ENCODE measurements around the gene PMIS2.
"Not testable (repeated sequence)": the region's sequence is repeated elsewhere in the genome, so short reads cannot be mapped to it uniquely, and the experiment has no call there.

PMIS2 gene

DNA sequence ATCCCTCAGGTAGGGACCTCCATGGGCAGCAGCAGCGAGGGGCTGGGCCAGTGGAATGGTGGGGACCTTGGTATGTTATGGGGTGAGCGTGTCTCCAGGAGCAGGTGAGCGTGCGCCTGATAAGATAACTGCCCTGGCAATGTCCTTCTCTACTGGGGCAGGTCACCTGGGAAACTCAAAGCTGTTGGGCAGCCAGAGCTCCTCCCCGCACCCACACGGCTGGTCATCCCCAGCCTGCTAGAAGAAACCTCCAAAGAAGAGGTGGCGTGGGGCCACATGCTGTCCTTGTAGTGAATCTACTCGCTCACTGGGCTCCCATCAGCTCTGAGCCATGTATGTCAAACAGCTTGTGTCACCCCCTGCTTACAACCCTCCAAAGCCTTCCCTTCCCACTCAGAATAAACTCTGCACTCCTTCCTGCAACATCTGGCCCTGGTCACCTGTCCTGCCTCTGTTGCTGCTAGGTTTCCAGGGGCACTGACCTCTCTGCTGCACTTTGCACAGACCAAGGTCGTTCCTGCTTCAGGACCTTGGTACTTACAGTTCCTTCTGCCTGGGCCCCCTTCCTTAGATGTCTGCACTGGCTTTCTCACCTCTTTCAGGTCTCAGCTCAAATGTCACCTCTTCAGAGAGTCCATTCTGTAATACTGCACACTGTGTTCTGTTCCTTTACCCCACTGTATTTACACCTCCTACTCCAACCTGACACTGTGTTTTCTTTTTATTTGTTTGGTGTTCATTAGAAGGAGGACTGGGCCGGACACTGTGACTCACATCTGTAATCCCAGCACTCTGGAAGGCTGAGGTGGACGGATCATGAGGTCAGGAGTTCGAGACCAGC lies 20.7 kb upstream of the PMIS2 start:
- H3K36me3 ChIP-seq (ENCODE audit: insufficient read depth, low read length): no peaks in the 10 kb centered on the region
- H3K27me3 ChIP-seq (ENCODE audit: control insufficient read depth in 1 of 2, insufficient read depth in 2 of 2, low read length in 2 of 2): peaks cover 0 to 22% of the 10 kb centered on the region in 2 donors
- no peak overlapping the region for H3K27ac ChIP-seq (ENCODE audit: low read depth, low read length)
- no peak overlapping the region for H3K9ac ChIP-seq (ENCODE audit: low read length)
- no peaks in the 10 kb centered on the region for H3K9me3 ChIP-seq (ENCODE audit: low read length)
- no peak overlapping the region for H3K4me3 ChIP-seq (ENCODE audit: low read depth in 1 of 2, low read length in 2 of 2)
- no peaks in the 10 kb centered on the region for H3K4me1 ChIP-seq (ENCODE audit: insufficient read depth, low read length)

DNA sequence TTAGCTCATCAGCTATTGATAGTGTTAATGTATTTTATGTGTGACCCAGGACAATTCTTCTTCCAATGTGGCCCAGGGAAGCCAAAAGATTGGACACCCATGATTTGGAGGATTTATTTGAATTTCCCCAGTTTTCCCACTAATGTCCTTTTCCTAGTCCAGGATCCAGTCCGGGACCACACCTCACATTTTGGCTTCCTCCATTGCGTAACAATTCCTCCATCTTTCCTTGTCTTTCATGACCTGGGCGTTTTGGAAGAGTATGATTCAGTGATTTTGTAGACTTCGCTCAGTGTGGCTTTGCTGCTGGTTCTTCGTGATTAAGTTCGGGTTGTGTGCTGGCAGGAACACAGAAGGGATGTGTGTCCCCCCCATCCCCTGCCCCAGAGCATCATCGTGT lies 19.2 kb upstream of the PMIS2 start:
- peaks cover 0 to 10% of the 10 kb centered on the region in 2 donors for H3K27me3 ChIP-seq (ENCODE audit: control insufficient read depth in 1 of 2, insufficient read depth in 2 of 2, low read length in 2 of 2)
- H3K9me3 ChIP-seq (ENCODE audit: low read length): no peaks in the 10 kb centered on the region
- H3K9ac ChIP-seq (ENCODE audit: low read length): no peak overlapping the region
- H3K4me1 ChIP-seq (ENCODE audit: insufficient read depth, low read length): no peaks in the 10 kb centered on the region
- no peak overlapping the region for H3K4me3 ChIP-seq (ENCODE audit: low read depth in 1 of 2, low read length in 2 of 2)
- H3K27ac ChIP-seq (ENCODE audit: low read depth, low read length): no peak overlapping the region
- H3K36me3 ChIP-seq (ENCODE audit: insufficient read depth, low read length): no peaks in the 10 kb centered on the region

DNA sequence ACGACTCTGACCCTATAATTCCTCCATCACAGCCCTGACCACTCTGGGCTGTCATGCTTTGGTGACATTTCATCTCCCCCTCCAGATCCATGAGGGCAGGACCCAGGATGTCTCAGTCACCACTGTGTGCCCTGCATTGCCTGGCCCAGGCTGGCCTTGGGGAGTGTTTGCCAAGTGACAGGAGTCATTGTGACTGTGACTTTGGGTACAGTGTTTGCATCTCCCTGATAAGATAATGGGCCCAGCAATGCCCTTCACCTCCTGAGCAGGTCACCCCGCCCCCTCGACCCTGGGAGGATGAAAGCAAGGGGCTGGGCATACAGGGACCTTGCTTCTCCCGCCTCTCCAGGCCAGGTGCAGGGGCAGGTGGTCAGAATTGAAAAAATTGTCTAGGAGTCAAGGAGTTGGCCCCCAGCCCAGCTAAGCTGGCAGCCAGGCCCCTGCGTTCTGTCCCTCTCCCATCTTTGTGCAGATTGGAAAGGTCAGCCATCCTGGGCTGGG lies 16.6 kb upstream of the PMIS2 start:
- Histone ChIP-seq H3K27ac (ENCODE audit: low read depth, low read length) (no peak overlapping the region), H3K4me1 (ENCODE audit: insufficient read depth, low read length) (no peaks in the 10 kb centered on the region), H3K27me3 (ENCODE audit: control insufficient read depth in 1 of 2, insufficient read depth in 2 of 2, low read length in 2 of 2) (peaks cover 0 to 5% of the 10 kb centered on the region in 2 donors), H3K9ac (ENCODE audit: low read length) (no peak overlapping the region), H3K9me3 (ENCODE audit: low read length) (no peaks in the 10 kb centered on the region), H3K36me3 (ENCODE audit: insufficient read depth, low read length) (no peaks in the 10 kb centered on the region), H3K4me3 (ENCODE audit: low read depth in 1 of 2, low read length in 2 of 2) (no peak overlapping the region)

DNA sequence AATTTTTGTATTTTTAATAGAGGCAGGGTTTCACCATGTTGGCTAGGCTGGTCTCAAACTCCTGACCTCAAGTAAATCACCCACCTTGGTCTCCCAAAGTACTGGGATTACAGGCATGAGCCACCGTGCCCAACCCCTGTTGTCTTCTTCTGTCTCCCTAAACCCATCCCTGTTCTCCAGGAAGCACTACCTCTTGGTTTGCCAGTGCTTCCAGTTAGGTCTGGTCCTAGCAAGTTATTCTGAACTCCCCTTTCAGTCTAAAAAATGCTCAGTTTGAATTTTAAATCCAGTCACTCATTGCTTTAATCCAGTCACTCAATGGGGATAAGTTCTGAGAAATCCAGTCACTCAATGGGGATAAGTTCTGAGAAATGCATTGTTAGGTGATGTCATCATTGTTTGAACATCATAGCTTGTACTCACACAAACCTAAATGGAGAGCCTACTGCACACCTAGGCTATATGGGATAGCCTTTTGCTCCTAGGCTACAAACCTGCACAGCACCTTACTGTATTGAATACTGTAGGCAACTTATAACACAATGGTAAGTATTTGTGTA lies 14.5 kb upstream of the PMIS2 start:
- H3K4me1 ChIP-seq (ENCODE audit: insufficient read depth, low read length): no peaks in the 10 kb centered on the region
- peaks cover 4% of the 10 kb centered on the region for H3K9me3 ChIP-seq (ENCODE audit: low read length)
- H3K27me3 ChIP-seq (ENCODE audit: control insufficient read depth in 1 of 2, insufficient read depth in 2 of 2, low read length in 2 of 2): peaks cover 0 to 5% of the 10 kb centered on the region in 2 donors
- no peak overlapping the region for H3K4me3 ChIP-seq (ENCODE audit: low read depth in 1 of 2, low read length in 2 of 2)
- no peak overlapping the region for H3K9ac ChIP-seq (ENCODE audit: low read length)
- H3K36me3 ChIP-seq (ENCODE audit: insufficient read depth, low read length): no peaks in the 10 kb centered on the region
- H3K27ac ChIP-seq (ENCODE audit: low read depth, low read length): no peak overlapping the region

DNA sequence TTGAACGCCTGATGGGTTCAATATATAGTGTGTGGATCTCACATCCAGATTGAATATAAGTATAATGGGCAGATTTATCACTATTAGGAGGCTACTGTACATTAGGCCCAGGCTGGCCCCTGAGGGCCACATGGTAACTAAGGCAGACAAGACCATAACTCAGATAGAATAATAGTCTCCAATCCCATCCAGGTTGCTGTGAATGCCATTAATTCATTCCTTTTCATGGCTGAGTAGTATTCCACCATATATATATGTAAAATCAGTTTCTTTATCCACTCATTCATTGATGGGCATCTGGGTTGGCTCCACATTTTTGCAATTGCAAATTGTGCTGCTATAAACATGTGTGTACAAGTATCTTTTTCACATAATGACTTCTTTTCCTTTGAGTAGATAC lies 8.1 kb upstream of the PMIS2 start:
- Histone ChIP-seq H3K4me3 (ENCODE audit: low read depth in 1 of 2, low read length in 2 of 2) (no peak overlapping the region), H3K27ac (ENCODE audit: low read depth, low read length) (no peak overlapping the region), H3K36me3 (ENCODE audit: insufficient read depth, low read length) (no peaks in the 10 kb centered on the region), H3K27me3 (ENCODE audit: control insufficient read depth in 1 of 2, insufficient read depth in 2 of 2, low read length in 2 of 2) (no peaks in the 10 kb centered on the region), H3K9ac (ENCODE audit: low read length) (no peak overlapping the region), H3K4me1 (ENCODE audit: insufficient read depth, low read length) (no peaks in the 10 kb centered on the region), H3K9me3 (ENCODE audit: low read length) (peaks cover 4% of the 10 kb centered on the region)

DNA sequence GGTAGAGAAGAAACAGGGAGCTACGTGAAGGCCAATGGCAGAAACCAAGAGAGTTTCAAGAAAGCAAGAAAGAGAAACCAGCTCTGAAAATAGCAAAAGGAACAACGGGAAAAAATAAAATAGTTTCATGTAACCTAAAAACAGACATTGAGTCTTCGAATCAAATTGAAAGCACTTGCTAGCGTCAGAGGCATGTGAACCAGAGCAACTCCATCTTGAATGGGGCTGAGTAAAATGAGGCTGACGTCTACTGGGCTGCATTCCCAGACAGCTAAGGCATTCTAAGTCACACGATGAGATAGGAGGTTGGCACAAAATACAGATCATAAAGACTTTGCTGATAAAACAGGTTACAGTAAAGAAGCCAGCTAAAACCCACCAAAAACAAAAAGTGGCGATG lies 7.3 kb upstream of the PMIS2 start:
- no peaks in the 10 kb centered on the region for H3K4me1 ChIP-seq (ENCODE audit: insufficient read depth, low read length)
- H3K27me3 ChIP-seq (ENCODE audit: control insufficient read depth in 1 of 2, insufficient read depth in 2 of 2, low read length in 2 of 2): no peaks in the 10 kb centered on the region
- no peak overlapping the region for H3K9ac ChIP-seq (ENCODE audit: low read length)
- H3K9me3 ChIP-seq (ENCODE audit: low read length): peaks cover 4% of the 10 kb centered on the region
- no peak overlapping the region for H3K4me3 ChIP-seq (ENCODE audit: low read depth in 1 of 2, low read length in 2 of 2)
- no peaks in the 10 kb centered on the region for H3K36me3 ChIP-seq (ENCODE audit: insufficient read depth, low read length)
- no peak overlapping the region for H3K27ac ChIP-seq (ENCODE audit: low read depth, low read length)

DNA sequence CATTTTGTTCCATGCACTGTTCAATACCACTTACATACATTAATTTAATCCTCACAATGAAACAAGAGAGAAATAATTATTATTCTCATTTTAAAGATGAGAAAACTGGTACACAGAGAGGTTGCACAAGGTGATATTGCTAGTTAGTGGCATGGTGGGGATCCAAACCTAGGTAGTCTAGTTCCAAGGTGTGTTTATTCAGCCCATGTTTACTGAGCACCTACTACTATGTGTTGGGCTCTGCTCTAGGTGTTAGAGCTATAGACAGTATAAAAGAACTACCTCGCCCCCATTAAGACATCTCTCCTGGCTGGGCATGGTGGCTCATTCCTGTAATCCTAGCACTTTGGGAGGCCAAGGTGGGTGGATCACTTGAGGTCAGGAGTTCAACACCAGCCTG lies 3.2 kb upstream of the PMIS2 start:
- Histone ChIP-seq H3K27ac (ENCODE audit: low read depth, low read length) (no peak overlapping the region), H3K9me3 (ENCODE audit: low read length) (no peaks in the 10 kb centered on the region), H3K36me3 (ENCODE audit: insufficient read depth, low read length) (no peaks in the 10 kb centered on the region), H3K4me1 (ENCODE audit: insufficient read depth, low read length) (no peaks in the 10 kb centered on the region), H3K27me3 (ENCODE audit: control insufficient read depth in 1 of 2, insufficient read depth in 2 of 2, low read length in 2 of 2) (peaks cover 0 to 4% of the 10 kb centered on the region in 2 donors), H3K4me3 (ENCODE audit: low read depth in 1 of 2, low read length in 2 of 2) (no peak overlapping the region), H3K9ac (ENCODE audit: low read length) (no peak overlapping the region)

DNA sequence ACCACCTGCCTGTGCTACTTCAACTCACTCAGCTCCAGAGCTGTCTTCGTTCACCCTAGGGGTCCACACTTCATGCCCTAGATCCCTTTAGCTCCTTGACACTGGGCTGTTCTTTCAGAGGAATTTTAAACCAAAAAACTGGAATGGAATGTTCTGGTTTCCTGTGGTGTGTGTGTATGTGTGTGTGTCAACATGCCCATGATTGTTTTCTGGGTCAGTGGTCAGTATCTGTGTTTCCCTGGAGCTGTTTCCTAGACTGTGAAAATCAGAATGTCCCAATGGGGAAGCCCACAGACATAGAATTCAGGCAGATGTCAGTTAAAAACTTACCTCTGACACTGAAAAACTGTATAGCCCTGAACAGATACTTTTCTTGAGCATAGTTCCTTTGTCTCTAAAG lies 1.3 kb downstream of the PMIS2 start:
- H3K4me1 ChIP-seq (ENCODE audit: insufficient read depth, low read length): no peaks in the 10 kb centered on the region
- H3K36me3 ChIP-seq (ENCODE audit: insufficient read depth, low read length): no peaks in the 10 kb centered on the region
- H3K4me3 ChIP-seq (ENCODE audit: low read depth in 1 of 2, low read length in 2 of 2): no peak overlapping the region
- peaks cover 0 to 4% of the 10 kb centered on the region in 2 donors for H3K27me3 ChIP-seq (ENCODE audit: control insufficient read depth in 1 of 2, insufficient read depth in 2 of 2, low read length in 2 of 2)
- no peak overlapping the region for H3K9ac ChIP-seq (ENCODE audit: low read length)
- no peaks in the 10 kb centered on the region for H3K9me3 ChIP-seq (ENCODE audit: low read length)
- H3K27ac ChIP-seq (ENCODE audit: low read depth, low read length): no peak overlapping the region

DNA sequence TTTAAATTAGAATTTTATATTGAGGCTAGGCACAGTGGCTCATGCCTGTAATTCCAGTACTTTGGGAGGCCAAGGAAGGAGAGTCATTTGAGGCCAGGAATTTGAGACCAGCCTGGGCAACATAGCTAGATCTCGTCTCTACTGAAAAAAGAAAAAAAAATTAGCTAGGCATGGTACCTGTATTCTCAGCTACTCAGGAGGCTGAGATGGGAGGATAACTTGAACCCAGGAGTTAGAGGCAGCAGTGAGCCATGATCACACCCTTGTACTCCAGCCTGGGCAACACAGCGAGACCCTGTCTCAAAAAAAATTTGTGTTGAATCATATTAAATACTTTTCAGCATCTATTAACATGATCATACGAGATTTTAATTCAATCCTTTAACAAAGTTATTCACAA lies 4.9 kb downstream of the PMIS2 start:
- Histone ChIP-seq H3K4me1 (ENCODE audit: insufficient read depth, low read length) (no peaks in the 10 kb centered on the region), H3K4me3 (ENCODE audit: low read depth in 1 of 2, low read length in 2 of 2) (no peak overlapping the region), H3K9me3 (ENCODE audit: low read length) (no peaks in the 10 kb centered on the region), H3K27ac (ENCODE audit: low read depth, low read length) (no peak overlapping the region), H3K9ac (ENCODE audit: low read length) (no peak overlapping the region), H3K36me3 (ENCODE audit: insufficient read depth, low read length) (no peaks in the 10 kb centered on the region), H3K27me3 (ENCODE audit: control insufficient read depth in 1 of 2, insufficient read depth in 2 of 2, low read length in 2 of 2) (peaks cover 0 to 3% of the 10 kb centered on the region in 2 donors)

DNA sequence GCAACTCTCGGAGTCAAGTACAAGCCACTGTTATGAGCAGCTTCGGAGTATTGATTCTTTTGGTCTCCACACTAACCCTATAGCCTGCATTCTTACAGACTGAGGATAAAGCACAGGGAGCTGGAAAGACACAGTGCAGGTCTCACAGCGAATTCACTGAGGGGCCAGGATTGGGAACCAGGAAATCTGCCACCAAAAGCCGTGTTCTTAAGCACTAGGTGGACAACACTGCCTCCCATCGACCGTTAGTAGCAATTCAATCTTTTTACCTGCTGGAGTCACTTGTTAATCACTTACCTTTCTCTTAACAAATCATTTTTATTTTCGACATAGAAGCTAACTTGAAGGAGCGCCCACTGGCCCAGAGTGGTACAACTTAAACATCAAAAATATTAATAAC lies 6.3 kb downstream of the PMIS2 start:
- H3K4me1 ChIP-seq (ENCODE audit: insufficient read depth, low read length): no peaks in the 10 kb centered on the region
- no peaks in the 10 kb centered on the region for H3K27me3 ChIP-seq (ENCODE audit: control insufficient read depth in 1 of 2, insufficient read depth in 2 of 2, low read length in 2 of 2)
- H3K4me3 ChIP-seq (ENCODE audit: low read depth in 1 of 2, low read length in 2 of 2): no peak overlapping the region
- H3K9me3 ChIP-seq (ENCODE audit: low read length): no peaks in the 10 kb centered on the region
- H3K36me3 ChIP-seq (ENCODE audit: insufficient read depth, low read length): no peaks in the 10 kb centered on the region
- no peak overlapping the region for H3K27ac ChIP-seq (ENCODE audit: low read depth, low read length)
- H3K9ac ChIP-seq (ENCODE audit: low read length): no peak overlapping the region

DNA sequence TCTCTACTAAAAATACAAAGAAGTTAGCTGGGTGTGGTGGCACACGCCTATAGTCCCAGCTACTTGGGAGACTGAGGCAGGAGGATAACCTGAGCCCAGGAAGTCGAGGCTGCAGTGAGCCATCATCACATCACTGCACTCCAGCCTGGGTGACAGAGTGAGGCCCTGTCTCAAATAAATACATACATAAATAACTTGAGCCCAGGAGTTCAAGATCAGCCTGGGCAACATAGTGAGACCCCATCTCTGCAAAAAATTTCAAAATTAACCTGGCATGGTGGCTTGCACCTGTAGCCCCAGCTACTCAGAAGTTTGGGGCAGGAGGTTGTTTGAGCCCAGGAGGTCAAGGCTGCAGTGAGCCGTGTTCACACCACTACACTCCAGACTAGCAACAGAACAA lies 9.1 kb downstream of the PMIS2 start:
- H3K27me3 ChIP-seq (ENCODE audit: control insufficient read depth in 1 of 2, insufficient read depth in 2 of 2, low read length in 2 of 2); H3K9ac ChIP-seq (ENCODE audit: low read length); H3K27ac ChIP-seq (ENCODE audit: low read depth, low read length); H3K4me1 ChIP-seq (ENCODE audit: insufficient read depth, low read length); H3K9me3 ChIP-seq (ENCODE audit: low read length); H3K4me3 ChIP-seq (ENCODE audit: low read depth in 1 of 2, low read length in 2 of 2); H3K36me3 ChIP-seq (ENCODE audit: insufficient read depth, low read length): not testable (repeated sequence)

DNA sequence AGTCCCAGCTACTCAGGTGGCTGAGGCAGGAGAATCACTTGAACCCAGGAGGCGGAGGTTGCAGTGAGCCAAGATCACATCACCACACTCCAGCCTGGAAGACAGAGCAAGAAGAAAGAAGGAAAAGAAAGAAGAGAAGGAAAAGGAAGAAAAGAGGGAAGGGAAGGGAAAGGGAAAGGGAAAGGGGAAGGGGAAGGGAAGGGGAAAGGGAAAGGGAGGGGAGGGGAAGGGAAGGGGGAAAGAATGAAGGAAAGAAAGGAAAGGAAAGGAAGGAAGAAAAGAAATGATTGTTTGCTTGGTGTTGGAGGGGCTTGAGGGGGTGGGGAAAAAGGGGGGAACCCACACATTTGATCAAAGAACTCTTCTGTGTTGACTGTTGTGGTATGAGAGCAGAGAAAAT lies 10.0 kb downstream of the PMIS2 start:
- no peak overlapping the region for H3K27ac ChIP-seq (ENCODE audit: low read depth, low read length)
- H3K4me3 ChIP-seq (ENCODE audit: low read depth in 1 of 2, low read length in 2 of 2): no peak overlapping the region
- no peaks in the 10 kb centered on the region for H3K36me3 ChIP-seq (ENCODE audit: insufficient read depth, low read length)
- no peaks in the 10 kb centered on the region for H3K27me3 ChIP-seq (ENCODE audit: control insufficient read depth in 1 of 2, insufficient read depth in 2 of 2, low read length in 2 of 2)
- no peaks in the 10 kb centered on the region for H3K9me3 ChIP-seq (ENCODE audit: low read length)
- no peak overlapping the region for H3K9ac ChIP-seq (ENCODE audit: low read length)
- no peaks in the 10 kb centered on the region for H3K4me1 ChIP-seq (ENCODE audit: insufficient read depth, low read length)

All from muscle layer of colon (tissue), 2 donors.